Activated CD4-positive, alpha-beta T cell treated with anti-CD3 and anti-CD28 coated beads for 48 hours (primary cell): ENCODE results near the gene TCAIM.
"Not testable (repeated sequence)": the region's sequence is repeated elsewhere in the genome, so short reads cannot be mapped to it uniquely, and the experiment has no call there.

Experiments used
- DNase-seq: peaks from one replicate; pipeline ENCODE4 v3.0.0-alpha.2; 2020

Gene TCAIM

GRCh38 chr3:44346590-44346989, 8.0 kb downstream of the TCAIM start:
- DNase-seq = not testable (repeated sequence)

DNA sequence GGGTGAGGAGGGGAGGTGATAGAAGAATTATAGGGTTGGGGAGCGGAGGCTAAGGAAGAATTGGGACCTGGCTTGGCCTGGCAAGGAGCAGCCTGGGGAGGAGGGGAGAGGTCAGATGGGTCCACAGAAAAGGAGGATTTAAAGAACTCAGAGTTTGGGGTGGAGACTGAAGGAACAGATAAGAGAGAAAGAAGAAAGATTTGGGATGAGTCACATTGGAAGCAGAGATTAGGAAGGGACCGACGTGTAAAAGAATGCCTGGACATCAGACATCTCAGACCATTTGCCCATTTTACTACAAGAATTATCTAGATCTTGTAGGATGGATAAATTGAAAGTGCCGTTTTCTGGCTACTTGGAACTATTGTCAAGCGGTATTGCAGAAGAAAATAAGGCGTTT, 10.4 kb downstream of the TCAIM start:
- no peak for DNase-seq

GRCh38 chr3:44353355-44353924, 14.9 kb downstream of the TCAIM start:
- no peak for DNase-seq

GRCh38 chr3:44355362-44356033, 16.9 kb downstream of the TCAIM start:
- no peak for DNase-seq

DNA sequence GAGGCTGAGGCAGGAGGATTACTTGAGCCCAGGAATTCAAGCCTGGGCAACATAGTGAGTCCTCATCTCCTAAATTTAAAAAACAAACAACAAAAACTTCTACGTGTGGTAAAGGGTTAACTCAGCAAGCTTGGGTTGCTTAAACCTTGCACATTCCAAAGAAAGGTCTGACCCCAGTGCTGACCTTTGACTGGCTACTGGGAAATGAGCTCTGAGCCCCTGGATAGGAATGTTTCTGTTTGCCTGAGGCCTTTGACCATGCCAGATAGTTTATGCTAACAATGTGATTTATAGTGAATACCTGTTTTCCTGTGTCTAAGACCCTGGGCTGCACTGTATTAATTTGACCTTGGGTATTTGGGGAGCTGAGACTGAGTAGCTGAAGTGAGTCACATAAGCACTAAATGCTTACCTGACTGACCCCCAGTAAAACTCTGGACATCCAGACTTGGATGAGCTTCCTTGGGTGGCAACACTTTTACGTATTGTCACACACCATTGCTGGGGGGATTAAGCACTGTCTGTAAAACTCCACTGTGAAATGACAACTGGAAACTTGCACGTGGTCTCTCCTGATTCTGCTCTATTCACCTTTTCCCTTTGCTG, 20.7 kb downstream of the TCAIM start:
- no peak for DNase-seq

DNA sequence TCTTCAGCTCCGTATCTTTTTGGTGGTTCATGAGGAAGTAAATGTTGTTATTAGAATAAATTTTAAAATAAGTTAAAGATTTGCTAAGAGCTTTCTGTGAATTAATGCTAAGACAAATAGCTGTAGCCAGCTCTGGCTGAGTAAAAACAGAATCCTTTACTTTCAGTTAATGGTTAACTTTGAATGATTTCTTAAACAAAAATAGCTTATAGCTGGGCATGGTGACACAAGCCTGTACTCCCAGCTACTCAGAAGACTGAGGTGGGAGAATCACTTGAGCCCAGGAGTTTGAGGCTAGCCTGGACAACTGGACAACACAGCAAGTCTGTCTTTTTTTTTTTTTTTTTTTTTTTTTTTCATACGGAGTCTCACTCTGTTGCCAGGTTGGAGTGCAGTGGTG, 25.0 kb downstream of the TCAIM start:
- DNase-seq = no peak

DNA sequence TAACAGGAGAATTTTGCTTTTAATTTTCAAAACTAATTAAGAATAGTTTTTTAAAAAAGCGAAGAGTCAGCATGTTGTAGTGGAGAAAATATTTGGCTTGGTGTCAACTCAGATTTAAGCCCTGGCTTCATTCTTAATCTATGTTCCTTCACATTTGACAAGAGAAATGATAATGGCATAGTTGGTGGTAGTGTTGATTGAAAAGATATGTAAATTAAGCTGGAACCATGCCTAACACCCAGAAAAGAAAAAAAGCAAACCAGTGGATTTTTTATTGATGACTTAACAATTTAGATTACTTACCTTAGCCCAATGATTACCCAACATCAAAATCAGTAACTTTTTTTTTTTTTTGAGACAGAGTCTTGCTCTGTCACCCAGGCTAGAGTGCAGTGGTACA, 27.4 kb downstream of the TCAIM start:
- no peak for DNase-seq

- DNase-seq = no peak
Measured at GRCh38 chr3:44375450-44375849, 36.9 kb downstream of the TCAIM start.

GRCh38 chr3:44387404-44387803, 48.8 kb downstream of the TCAIM start:
- no peak for DNase-seq

GRCh38 chr3:44392489-44392888, 53.9 kb downstream of the TCAIM start:
- DNase-seq = no peak

DNA sequence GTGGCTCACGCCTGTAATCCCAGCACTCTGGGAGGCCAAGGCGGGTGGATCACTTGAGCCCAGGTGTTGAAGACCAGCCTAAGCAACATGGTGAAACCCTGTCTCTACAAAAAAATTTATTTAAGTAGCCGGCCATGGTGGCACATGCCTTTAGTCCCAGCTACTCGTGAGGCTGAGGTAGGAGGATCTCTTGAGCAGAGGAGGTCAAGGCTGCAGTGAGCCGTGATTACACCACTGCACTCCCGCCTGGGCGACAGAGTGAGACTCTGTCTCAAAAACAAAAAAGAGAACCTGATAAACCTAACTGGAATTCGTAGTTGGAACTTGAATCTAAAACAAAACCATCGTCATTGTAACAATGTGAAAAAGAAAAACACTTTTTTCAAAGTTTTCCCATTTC, 57.1 kb downstream of the TCAIM start:
- no peak for DNase-seq

GRCh38 chr3:44396200-44397171, 57.9 kb downstream of the TCAIM start:
- DNase-seq = no peak

GRCh38 chr3:44398271-44398670, 59.7 kb downstream of the TCAIM start:
- not testable (repeated sequence) for DNase-seq

DNA sequence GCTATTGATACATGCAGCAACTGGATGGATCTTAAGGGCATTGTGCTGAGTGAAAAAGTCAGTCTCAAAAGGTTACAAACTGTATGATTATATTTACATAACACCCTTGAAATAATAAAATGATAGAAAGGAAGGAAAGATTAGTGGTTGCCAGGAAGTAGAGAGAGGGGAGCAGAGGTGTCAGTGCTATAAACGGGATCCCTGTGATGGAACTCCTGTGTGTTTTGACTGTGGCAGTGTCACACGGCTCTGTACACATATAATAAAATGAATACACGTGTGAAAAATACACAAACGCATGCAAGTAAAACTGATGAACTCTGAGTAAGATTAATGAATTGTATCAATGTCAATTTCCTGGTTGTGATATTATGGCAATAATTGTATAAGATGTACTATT, 60.3 kb downstream of the TCAIM start:
- no peak for DNase-seq

- DNase-seq = no peak
Measured at GRCh38 chr3:44400771-44401170, 62.2 kb downstream of the TCAIM start.

GRCh38 chr3:44402548-44402947, 64.0 kb downstream of the TCAIM start:
- DNase-seq = no peak

- no peak for DNase-seq
Measured at GRCh38 chr3:44409640-44410410, 71.3 kb downstream of the TCAIM start.

DNA sequence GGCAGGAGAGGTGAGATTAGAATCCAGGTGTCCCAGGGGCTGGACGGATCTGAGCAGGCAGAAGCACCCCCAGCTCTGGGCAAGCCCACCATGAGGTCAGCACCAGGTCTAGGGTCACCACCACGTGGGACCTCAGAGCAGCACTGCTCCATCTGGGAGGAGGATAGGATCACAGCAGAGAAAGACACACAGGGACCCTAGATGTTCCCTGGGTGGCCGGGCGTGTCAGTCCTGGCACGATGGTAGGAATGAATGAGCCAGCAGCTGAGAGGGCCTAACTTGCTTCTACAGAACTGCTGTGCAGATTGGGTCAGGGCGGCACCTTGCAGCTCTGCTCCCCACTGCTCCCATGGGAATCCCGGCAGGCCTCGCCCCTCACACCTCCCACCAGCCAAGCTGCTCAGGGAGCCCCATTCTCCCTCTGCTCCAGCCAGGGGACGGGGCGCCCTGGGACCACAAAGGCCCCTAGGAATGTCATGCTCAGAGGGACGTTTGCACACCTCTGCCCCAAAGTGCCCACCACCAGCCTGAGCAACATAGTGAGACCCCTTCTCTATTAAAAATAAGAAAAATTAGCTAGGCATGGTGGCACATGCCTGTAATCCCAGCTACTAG, 72.6 kb downstream of the TCAIM start:
- no peak for DNase-seq

DNA sequence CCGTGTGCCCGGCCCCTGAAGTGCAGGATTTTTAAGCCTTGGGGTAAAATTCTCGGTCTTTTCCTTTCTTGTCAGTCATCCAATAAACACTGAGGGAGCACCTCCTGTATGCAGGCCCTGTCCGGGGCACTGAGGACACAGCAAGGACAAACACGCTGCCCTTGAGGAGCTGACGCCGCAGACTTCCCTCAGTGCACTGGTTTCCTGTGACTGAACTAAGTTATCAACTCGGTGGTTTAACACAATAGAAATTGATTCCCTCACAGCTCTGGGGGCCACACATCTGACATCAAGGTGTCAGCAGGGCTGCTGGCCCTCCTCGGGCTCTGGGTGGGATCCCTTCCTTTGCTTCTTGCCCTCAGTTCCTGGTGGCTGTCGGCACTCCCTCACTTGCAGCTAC, 73.8 kb downstream of the TCAIM start:
- no peak for DNase-seq

- DNase-seq = no peak
Measured at GRCh38 chr3:44414517-44415090, 76.0 kb downstream of the TCAIM start.

DNA sequence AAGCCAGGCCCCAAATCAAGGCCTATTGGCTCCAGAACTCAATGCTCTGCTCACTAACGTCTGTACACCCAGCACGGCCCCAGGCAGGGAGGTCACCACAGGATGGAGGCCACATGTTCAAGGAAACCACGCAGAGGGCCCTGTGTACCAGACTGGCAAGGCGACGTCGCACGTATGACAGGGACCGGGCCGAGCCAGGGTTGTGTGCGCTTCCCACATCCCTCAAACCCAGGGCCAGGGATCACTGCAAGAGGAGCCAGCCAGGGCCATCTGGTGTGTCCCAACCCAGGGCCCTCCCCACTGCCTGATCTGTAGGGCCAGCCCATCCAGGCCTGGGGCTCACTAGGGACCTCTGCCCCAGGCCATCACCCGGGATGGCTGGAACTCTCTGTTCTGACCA, 76.9 kb downstream of the TCAIM start:
- no peak for DNase-seq
